OCI-LY3 (cell line): ENCODE measurements around the gene MCM8.

Experiments
- H2AFZ ChIP-seq: fragments of 200-600, 300-600 bp; shearing (Covaris generic); 2 replicates; pipeline ENCODE4 v1.6.0; 2014; ENCODE audit warnings: antibody characterized with exemption, low read depth, low read length
- H3K27ac ChIP-seq: fragments of 200-600, 300-600 bp; sonication (generic); 2 replicates; pipeline ENCODE4 v1.5.1; 2014; ENCODE audit warnings: mild to moderate bottlenecking, low read length, moderate library complexity, mixed read lengths
- H3K27me3 ChIP-seq: fragments of 200-600, 300-600 bp; sonication (generic); 2 replicates; pipeline ENCODE4 v1.6.1; 2014; ENCODE audit warnings: low read depth, low read length, mixed read lengths
- H3K36me3 ChIP-seq: fragments of 200-600, 300-600 bp; sonication (generic); replicated peaks from 2 replicates; pipeline ENCODE3; 2014; ENCODE audit warnings: low read depth, low read length, mixed read lengths
- H3K4me1 ChIP-seq: fragments of 300-600, 200-600 bp; sonication (generic); 2 replicates; pipeline ENCODE4 v1.6.1; 2014; ENCODE audit warnings: low read length, mixed read lengths
- H3K4me2 ChIP-seq: fragments of 200-600, 300-600 bp; sonication (generic); 2 replicates; pipeline ENCODE4 v1.6.1; 2014; ENCODE audit warnings: low read length, mixed read lengths
- H3K4me3 ChIP-seq: fragments of 300-600, 200-600 bp; sonication (generic); 2 replicates; pipeline ENCODE4 v1.5.1; 2014; ENCODE audit warnings: antibody characterized with exemption, mild to moderate bottlenecking, low read length, moderate library complexity
- H3K79me2 ChIP-seq: fragments of 300-600, 200-600 bp; shearing (Covaris generic); 2 replicates; pipeline ENCODE4 v1.6.1; 2014; ENCODE audit warnings: mild to moderate bottlenecking, low read length, mixed read lengths
- H3K9ac ChIP-seq: fragments of 300-600, 200-600 bp; shearing (Covaris generic); 2 replicates; pipeline ENCODE4 v1.6.0; 2014; ENCODE audit warnings: mild to moderate bottlenecking, low read length, moderate library complexity
- H3K9me3 ChIP-seq: fragments of 200-600, 300-600 bp; shearing (Covaris generic); 2 replicates; pipeline ENCODE4 v1.6.1; 2014; ENCODE audit warnings: low read length, mixed read lengths; ENCODE audit not compliant: insufficient read depth
- H4K20me1 ChIP-seq: fragments of 200-600, 300-600 bp; sonication (generic); 2 replicates; pipeline ENCODE4 v1.6.1; 2016; ENCODE audit warnings: low read length, mixed read lengths; ENCODE audit not compliant: insufficient read depth
- CTCF ChIP-seq: fragments of 200-600, 300-600 bp; sonication (generic); IDR thresholded peaks from 2 replicates; pipeline ENCODE4 v1.5.1; 2014; ENCODE audit warnings: antibody characterized with exemption, low read length, low read depth
- EZH2phosphoT487 ChIP-seq: fragments of 200-600 bp; shearing (Covaris generic); IDR thresholded peaks from 2 replicates; pipeline ENCODE4 v1.6.1; 2018; ENCODE audit warnings: antibody characterized with exemption, mixed run types, low read depth

The MCM8 gene

GRCh38 chr20:5973172-5973571, 22.7 kb downstream of the MCM8 start:
- Histone ChIP-seq H3K79me2 (no peaks in the 10 kb centered on the region), H3K4me3 (no peak overlapping the region), H2AFZ (no peak overlapping the region), H3K4me2 (no peak overlapping the region), H3K36me3 (peaks cover 45% of the 10 kb centered on the region), H3K27ac (no peak overlapping the region), H3K27me3 (no peaks in the 10 kb centered on the region), H3K9me3 (no peaks in the 10 kb centered on the region), H3K4me1 (no peaks in the 10 kb centered on the region), H3K9ac (no peak overlapping the region), H4K20me1 (no peaks in the 10 kb centered on the region)
- TF ChIP-seq CTCF (no peak), EZH2phosphoT487 (no peak)

- Histone ChIP-seq H3K27me3 (no peaks in the 10 kb centered on the region), H3K36me3 (peaks cover 51% of the 10 kb centered on the region), H3K9ac (no peak overlapping the region), H4K20me1 (no peaks in the 10 kb centered on the region), H3K79me2 (no peaks in the 10 kb centered on the region), H3K9me3 (no peaks in the 10 kb centered on the region), H3K4me1 (no peaks in the 10 kb centered on the region), H2AFZ (no peak overlapping the region), H3K27ac (no peak overlapping the region), H3K4me2 (no peak overlapping the region), H3K4me3 (no peak overlapping the region)
- no peak for TF ChIP-seq CTCF
- TF ChIP-seq EZH2phosphoT487 = no peak
Observed at GRCh38 chr20:5973971-5974370, 23.5 kb downstream of the MCM8 start.

GRCh38 chr20:5974531-5974930, 24.1 kb downstream of the MCM8 start:
- Histone ChIP-seq H3K79me2 (no peaks in the 10 kb centered on the region), H3K4me1 (no peaks in the 10 kb centered on the region), H4K20me1 (no peaks in the 10 kb centered on the region), H3K4me2 (no peak overlapping the region), H3K36me3 (peaks cover 57% of the 10 kb centered on the region), H3K9ac (no peak overlapping the region), H3K9me3 (no peaks in the 10 kb centered on the region), H3K27ac (no peak overlapping the region), H3K27me3 (no peaks in the 10 kb centered on the region), H3K4me3 (no peak overlapping the region), H2AFZ (no peak overlapping the region)
- no peak for TF ChIP-seq EZH2phosphoT487
- no peak for TF ChIP-seq CTCF

- no peaks in the 10 kb centered on the region for H3K27me3 ChIP-seq
- H3K4me3 ChIP-seq = no peak overlapping the region
- no peak overlapping the region for H3K27ac ChIP-seq
- no peak overlapping the region for H2AFZ ChIP-seq
- no peak for TF ChIP-seq EZH2phosphoT487
- no peak overlapping the region for H3K9ac ChIP-seq
- H4K20me1 ChIP-seq = no peaks in the 10 kb centered on the region
- no peaks in the 10 kb centered on the region for H3K9me3 ChIP-seq
- H3K36me3 ChIP-seq = peaks cover 51% of the 10 kb centered on the region
- H3K4me2 ChIP-seq = no peak overlapping the region
- H3K4me1 ChIP-seq = no peaks in the 10 kb centered on the region
- no peaks in the 10 kb centered on the region for H3K79me2 ChIP-seq
Observed at GRCh38 chr20:5975778-5976177, 25.3 kb downstream of the MCM8 start.

GRCh38 chr20:5977223-5977622, 26.8 kb downstream of the MCM8 start:
- Histone ChIP-seq H4K20me1 (no peaks in the 10 kb centered on the region), H3K27ac (no peak overlapping the region), H3K9ac (no peak overlapping the region), H3K4me3 (no peak overlapping the region), H3K36me3 (peaks cover 47% of the 10 kb centered on the region), H2AFZ (no peak overlapping the region), H3K4me1 (no peaks in the 10 kb centered on the region), H3K27me3 (no peaks in the 10 kb centered on the region), H3K79me2 (no peaks in the 10 kb centered on the region), H3K4me2 (no peak overlapping the region), H3K9me3 (no peaks in the 10 kb centered on the region)
- TF ChIP-seq EZH2phosphoT487 (no peak), CTCF (no peak)
